GM19455 (cell line): ENCODE measurements around the gene MAGEB4.
"Not testable (repeated sequence)": the region's sequence is repeated elsewhere in the genome, so short reads cannot be mapped to it uniquely, and the experiment has no call there.

Experiments used
- ATAC-seq: cut with Tn5 transposase; IDR thresholded peaks from one replicate; pipeline ENCODE4 v1.9.1; 2021; ENCODE audit not compliant: unreplicated experiment

MAGEB4 gene, protein sequence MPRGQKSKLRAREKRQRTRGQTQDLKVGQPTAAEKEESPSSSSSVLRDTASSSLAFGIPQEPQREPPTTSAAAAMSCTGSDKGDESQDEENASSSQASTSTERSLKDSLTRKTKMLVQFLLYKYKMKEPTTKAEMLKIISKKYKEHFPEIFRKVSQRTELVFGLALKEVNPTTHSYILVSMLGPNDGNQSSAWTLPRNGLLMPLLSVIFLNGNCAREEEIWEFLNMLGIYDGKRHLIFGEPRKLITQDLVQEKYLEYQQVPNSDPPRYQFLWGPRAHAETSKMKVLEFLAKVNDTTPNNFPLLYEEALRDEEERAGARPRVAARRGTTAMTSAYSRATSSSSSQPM

DNA sequence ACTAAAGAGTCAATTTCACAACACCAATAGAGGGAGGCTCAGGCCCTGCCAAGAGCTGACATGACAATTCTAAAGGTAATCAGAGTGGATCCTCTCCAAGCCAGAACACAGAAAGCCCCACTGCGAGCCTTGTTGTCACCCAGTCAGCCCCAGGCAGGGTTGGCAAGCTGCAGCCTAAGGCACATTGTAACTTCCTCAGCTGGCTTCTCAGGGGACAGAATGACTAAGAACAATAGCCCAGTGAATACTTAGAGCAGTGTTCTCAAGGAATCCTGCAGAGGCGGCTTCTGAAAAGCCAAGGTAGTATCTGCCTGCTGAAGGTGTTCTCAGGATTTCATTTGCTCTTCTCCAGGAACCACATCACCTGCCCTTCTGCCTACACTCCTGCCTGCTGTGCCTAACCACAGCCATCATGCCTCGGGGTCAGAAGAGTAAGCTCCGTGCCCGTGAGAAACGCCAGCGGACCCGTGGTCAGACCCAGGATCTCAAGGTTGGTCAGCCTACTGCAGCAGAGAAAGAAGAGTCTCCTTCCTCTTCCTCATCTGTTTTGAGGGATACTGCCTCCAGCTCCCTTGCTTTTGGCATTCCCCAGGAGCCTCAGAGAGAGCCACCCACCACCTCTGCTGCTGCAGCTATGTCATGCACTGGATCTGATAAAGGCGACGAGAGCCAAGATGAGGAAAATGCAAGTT, at the start of gene MAGEB4:
Gene MAGEB4, plus strand, starts transcription at position 277 of the 692 bp plus-strand sequence. Its CDS starts 136 bp downstream, at position 413.
- no peak for ATAC-seq

DNA sequence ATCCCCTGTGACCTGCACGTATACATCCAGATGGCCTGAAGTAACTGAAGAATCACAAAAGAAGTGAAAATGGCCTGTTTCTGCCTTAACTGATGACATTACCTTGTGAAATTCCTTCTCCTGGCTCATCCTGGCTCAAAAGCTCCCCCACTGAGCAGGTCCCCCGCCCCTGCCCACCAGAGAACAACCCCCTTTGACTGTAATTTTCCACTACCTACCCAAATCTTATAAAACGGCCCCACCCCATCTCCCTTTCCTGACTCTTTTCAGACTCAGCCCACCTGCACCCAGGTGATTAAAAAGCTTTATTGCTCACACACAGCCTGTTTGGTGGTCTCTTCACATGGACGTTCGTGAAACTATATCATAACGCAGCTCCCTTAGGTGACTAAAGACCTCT, 47.9 kb upstream of the MAGEB4 start:
- not testable (repeated sequence) for ATAC-seq

DNA sequence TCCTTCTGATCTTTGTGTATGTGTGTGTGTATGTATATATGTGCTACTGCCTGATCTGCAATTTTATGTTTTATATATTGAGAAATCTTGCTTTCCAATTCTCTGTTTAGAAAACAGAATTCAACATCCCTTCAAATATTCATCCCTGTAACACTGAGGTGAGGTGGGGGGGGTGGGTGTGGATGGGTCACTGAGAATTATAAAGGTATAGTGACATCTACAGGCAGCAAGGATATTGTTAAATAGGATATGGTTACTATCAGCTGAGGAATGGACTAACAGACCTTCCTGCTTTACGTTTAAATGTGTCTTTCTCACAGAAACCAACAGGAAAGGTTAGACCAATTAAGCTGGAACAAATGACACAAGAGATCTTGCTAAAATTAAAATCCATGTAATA, 45.5 kb upstream of the MAGEB4 start:
- ATAC-seq = no peak

DNA sequence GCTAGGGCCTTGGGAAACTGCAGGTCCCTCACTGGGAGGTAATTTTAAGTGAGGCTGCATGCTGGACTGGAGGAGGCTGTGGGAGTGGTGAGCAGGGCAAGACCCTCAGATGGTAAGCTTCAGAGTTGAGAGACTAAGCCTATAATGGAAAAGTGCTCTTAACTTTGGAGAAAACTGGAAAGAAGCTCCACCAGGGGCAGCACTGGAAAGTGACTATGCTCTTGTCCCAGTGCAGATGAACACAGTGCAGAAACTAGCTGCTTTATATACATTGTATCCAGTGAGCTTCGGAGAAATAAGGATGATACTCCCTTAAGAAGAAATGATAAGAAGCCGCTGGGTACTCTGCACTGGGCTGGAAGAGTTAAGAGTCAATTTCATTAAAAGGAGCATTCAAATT, 29.6 kb upstream of the MAGEB4 start:
- ATAC-seq = no peak

DNA sequence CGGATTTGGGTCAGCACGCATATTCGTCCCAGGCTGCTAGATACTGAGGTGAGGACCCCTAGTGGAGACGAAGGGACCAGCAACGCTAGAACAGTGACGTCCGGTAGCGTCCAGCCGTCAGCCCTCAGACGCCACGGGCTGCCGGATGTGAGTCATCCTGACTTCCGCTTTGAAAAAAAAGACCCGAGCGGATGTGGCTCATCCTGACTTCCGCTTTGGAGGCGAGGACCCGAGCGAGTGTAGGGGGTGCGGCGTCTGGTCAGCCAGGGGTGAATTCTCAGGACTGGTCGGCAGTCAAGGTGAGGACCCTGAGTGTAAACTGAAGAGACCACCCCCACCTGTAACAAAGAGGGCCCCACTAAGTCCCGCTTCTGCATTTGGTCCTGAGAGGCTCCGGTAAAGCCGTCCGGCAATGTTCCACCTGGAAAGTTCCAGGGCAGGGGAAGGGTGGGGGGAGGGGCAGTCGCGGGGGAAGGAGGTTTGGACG, 26.4 kb upstream of the MAGEB4 start, which contains the start of gene MAGEB2:
Gene MAGEB2, plus strand, starts transcription at position 207 of the 487 bp plus-strand sequence. CDS start 3,018 bp downstream, outside the sequence.
- ATAC-seq = no peak

DNA sequence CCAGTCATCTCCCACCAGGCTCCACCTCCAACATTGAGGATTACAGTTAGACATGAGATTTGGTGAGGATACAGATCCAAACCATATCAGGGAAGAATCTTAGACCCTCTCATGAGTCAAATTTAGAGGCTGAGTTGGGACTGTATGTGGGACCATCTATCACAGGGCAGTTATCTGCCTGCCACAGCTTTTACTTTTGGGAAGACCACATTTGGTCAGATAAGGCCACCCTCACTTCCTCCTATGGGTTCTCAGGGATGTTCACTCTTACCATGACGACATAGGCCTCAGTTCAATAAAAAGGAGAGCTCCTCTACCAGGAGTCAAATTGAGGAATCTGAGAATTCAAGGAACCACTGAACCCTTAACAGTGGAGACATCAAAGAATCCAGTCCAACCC, 24.3 kb upstream of the MAGEB4 start:
- ATAC-seq = no peak

DNA sequence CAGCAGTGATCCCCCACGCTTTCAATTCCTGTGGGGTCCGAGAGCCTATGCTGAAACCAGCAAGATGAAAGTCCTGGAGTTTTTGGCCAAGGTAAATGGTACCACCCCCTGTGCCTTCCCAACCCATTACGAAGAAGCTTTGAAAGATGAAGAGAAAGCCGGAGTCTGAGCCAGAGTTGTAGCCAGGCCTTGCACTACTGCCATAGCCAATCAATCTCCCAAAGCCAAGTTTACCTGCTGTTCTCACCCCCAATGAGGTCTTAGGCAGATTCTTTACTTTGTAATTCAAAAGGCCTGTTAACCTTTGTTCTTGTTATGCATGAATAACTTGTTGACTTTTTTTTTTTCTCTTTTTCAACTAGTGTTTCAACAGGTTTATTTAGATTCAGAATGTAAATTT, 22.4 kb upstream of the MAGEB4 start:
- no peak for ATAC-seq

DNA sequence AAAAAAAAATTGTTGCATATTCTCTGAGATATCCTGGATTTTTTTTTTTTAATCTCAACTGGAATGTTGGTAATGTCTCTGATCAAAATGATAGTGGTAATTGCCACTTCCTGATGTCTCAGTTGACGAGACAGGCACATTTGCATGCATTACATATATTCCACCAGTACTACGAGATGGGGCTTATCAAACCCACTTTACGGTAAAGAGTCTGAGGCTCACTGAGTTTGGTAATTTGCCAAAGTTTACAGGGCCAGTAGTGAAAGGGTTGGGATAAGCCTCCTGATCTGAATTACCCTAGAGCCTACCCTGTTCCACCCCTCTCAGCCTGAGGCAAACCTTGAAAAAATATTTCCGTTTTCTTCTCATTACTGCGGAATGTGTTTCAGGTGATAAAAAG, 21.1 kb upstream of the MAGEB4 start:
- no peak for ATAC-seq

DNA sequence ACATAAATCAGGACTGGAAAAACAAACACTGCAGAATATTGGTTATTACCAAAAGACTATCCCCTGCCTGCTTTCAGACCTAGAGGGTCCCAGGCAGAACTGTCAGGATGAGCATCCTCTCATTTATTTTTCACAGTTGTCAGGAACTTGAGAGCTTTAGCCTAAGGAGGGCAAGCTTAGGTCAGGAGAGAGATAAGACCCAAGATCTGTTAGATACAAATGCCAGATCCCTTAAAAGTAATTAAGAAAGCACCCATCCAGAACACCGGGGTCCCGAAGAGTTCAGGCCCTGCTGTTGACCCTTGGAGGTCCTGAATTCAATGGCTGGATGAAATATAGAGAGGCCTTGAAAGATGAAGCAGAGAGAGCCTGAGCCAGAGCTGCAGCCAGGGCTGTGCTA, 17.3 kb upstream of the MAGEB4 start:
- ATAC-seq = no peak

DNA sequence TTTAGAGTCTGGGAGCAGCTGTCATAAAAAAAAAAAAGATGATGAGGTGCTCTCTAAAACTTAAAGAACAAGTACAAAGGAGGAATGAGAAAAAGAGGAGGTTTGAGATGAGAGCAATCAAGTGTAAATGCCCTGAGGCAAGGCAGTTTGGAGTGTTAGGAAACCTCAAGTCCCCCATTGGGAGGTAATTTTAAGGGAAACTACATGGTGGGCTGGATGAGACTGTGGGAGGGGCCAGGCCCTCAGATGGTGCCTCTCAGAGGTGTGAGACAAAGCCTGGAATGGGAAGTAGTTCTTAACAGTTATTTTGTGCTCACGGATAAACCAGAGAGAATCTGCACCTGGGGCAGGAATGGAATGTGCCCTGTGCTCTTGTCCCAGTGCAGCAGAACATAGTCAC, 13.3 kb upstream of the MAGEB4 start:
- no peak for ATAC-seq

DNA sequence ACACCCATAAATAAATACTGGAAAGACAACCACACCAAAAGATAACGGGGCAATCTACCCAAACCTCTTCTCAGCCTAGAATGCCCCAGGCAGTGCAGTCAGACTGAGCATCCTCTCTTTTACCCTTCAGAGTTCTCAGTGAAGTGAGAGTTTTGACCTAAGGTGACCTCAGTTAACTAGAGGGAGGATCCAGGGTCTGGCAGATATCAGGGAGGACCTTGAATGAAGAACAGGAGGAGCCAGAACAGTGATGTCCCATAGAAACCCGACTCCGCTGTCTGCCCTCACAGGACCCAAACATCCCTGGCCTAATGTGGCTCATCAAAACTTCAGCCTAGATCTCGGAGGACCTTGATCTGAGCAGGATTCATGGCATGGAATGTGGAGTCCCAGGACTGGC, 11.4 kb upstream of the MAGEB4 start, which contains the start of gene MAGEB3:
Gene MAGEB3, plus strand, starts transcription at position 263 of the 400 bp plus-strand sequence. CDS start 5,268 bp downstream, outside the sequence.
- ATAC-seq = no peak

DNA sequence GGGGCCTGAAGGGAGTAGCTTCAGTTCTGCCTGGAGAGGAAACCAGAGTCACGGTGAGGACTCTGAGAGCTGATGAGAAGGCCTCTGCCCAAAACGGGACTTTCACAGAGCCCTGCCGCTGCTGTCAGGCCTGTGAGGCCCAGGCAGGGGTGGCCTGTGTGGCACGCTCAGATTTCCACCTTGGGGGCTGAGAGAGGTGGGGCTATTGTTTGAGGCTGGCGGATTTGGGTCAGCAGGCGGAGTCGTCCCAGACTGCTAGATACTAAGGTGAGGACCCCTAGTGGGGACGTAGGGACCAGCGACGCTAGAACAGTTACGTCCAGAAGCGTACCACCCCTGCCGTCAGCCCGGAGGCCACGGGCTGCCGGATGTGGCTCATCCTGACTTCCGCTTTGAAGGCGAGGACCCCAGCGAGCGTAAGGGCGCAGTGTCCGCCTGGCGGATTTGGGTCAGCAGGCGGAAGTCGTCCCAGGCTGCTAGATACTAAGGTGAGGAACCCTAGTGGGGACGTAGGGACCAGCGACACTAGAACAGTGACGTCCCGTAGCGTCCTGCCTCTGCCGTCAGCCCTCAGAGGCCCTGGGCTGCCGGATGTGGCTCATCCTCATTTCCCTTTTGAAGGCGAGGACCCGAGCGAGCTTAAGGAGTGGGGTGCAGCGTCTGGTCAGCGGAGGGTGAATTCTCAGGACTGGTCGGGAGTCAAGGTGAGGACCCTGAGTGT, 5.1 kb downstream of the MAGEB4 start, which contains the start of gene MAGEB1:
Gene MAGEB1, plus strand, starts transcription at position 378 of the 721 bp plus-strand sequence. CDS start 3,348 bp downstream, outside the sequence.
- ATAC-seq = no peak

DNA sequence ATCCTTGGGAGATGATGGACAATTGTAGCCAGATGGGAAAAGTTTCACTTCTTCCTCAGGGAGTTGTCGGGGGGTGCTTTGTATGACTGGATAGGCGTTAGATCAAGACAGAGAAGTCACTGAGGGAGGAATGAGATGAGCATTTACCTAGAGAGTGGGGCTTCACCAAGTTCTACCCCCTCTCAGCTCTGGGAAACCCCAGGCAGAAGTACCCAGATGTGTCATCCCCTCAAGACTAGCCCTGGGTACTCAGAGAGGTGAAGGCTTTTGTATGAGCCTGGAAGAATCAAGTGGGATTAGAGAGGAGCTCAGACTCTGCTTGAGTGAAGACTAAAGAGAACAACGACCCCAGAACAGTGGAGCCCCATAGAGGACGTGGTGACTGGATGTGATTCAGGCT, 7.1 kb downstream of the MAGEB4 start:
- ATAC-seq = peak; percentile 66

DNA sequence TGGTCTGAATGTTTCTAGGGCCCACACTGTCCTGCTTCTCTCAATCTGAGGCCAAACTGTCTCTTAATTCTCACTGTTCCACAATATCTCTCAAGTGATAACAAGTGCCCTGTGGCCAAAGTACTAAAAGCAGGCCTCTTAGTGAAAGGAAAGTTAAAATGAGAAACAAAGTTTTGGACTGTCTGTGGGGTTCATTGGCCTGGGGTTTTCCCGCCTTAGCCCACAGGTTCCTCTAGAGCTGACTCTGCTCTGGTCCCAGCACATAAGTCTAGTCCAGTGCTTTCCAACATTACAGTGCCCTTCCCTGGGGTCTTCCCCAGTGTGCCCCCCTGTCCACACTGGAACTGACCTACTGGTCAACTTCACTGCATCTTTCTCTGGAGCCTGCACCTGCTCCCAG, 11.5 kb downstream of the MAGEB4 start:
- no peak for ATAC-seq

DNA sequence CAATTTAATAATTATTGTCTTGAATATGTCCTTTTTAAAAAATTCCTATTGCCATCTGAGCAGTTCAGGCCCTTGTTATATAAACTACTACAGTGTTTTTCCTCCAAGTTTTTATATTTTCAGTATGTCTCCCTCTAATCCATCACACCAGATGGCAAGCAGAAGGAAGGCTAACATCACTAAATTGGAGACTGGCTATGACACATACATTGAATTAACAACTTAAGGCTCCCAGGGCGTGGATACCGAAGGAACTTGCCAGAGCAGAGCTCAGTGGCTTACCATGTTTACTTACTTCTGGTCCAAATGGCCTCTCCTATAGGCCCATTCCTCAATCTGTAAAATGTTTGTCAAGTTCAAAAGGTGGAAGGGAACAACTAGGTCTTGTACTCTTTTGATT, 18.1 kb downstream of the MAGEB4 start:
- no peak for ATAC-seq

DNA sequence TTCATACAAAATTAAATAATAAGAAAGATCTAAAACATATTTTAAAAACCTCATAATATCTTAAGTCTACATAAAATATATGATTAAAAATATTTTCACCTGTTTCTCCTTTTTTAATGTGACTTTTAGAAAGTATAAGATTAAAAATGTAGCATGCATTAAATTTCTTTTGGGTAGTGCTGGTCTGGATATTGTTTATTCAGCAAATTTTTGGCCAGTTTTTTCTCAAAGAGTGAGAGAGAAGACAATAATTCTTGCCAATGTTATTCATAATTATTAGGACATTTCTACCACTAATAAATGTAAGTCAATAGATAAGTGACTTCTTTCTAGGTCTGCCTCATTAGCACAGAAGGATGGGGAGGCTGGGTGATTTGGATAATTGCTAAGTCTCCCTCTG, 19.2 kb downstream of the MAGEB4 start:
- no peak for ATAC-seq

DNA sequence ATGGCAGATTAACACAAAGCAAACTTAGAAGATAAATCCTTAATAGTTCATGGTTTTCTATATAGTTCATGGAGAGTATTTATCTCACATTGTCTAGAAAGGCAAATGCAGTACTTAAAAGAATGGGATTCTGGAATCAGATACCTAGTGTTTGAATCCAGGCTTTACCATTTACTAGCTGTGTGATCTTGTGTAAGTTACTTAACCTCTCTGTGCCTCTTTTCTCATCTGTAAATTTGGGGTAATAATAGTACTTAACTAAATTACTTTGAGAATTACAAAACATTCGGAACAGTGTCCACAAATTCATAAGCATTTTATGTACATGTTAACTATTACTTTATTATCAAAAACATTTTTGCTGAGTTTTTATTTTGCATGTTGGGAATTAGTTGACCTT, 21.0 kb downstream of the MAGEB4 start:
- ATAC-seq = no peak

DNA sequence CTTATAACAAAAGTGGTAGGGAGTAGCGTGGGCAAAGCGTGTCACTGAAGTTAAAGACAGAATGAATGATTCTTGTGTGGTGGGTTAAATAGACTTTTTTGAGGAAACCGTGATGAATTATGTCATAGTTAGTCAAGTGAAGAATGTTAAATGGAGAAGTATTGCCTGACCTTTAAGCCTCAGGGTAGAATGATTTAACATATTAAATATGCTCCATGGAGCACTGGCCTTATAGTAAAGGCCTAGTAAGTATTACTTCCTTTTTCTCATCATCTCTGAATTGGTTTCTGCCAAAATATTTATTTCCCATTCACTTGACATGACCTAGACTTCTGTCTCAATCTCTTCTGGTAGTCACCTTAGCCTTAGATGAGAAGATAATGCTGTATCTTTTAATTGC, 28.8 kb downstream of the MAGEB4 start:
- no peak for ATAC-seq

DNA sequence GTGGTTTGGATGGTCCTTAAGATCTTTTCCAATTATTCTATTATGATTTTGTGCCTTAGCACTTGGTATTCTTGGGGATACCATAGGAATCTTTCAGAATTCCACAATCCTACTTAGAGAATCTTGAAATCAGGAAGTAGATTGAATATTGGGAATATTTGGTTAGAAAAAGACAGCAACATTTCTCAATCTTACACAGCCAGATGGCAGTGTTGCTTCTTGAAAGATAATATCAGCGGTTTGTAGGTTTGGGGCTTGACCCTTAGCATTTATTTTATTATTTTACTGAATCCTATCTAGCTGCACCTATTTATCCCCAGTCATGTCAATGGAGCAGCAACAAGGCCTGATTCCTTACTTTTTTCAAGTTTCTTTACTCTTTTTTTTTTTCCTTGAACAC, 33.7 kb downstream of the MAGEB4 start:
- ATAC-seq = no peak

DNA sequence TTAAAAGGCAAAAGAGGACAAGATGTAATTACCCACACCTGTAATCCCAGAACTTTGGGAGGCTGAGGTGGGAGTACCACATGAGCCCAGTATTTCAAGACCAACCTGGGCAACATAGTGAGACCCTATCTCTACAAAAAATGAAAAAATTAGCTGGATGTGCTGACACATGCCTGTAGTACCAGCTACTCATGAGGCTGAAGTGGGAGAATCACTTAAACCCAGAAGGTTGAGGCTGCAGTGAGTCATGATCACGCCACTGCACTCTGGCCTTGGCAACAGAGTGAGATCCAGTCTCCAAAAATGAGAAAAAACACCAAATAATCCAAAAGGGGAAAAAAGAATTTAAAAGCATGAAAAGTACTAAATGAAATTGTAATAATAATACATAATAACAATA, 36.6 kb downstream of the MAGEB4 start:
- no peak for ATAC-seq

DNA sequence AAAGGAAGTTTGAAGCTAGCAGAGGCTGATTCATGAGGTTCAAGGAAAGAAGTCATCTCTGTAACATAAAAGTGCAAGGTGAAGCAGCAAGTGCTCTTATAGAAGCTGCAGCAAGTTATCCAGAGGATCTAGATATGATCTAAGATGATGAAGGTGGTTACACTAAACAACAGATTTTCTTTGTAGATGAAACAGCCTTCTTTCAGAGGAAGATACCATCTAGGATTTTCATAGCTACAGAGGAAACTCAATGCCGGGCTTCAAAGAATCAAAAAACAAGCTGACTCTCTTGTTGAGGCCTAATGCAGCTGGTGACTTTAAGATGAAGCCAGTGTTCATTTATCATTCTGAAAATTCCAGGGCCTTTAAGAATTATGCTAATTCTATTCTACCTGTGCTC, 38.6 kb downstream of the MAGEB4 start:
- ATAC-seq = no peak
